G401 (cell line): ENCODE data around the gene NEUROD2. TPM values are rescaled to one million over a fixed set of nuclear protein-coding genes. Genes with fewer than 3 reads are reported as not detected.
A peak's percentile ranks its signal among the peaks of the same experiment; 100 is the strongest.

Source experiments
- DNase-seq: peaks from one replicate; pipeline ENCODE4 v3.0.0-alpha.2; 2015; ENCODE audit warnings: low spot score
- in situ Hi-C: cut with HindIII; loops from 2 replicates; pipeline ENCODE4 v1.10.0; 2016; ENCODE audit warnings: low sequenced_read_pairs, mixed read lengths
- total RNA-seq: library from RNA; depleted of rRNA; stranded (reverse); fragments of >200 nt; shearing (Covaris generic); gene quantifications from 2 replicates; pipeline ENCODE4 v1.2.3, GENCODE V29; 2014; rRNA removed

Gene NEUROD2
- total RNA-seq, 1 experiment from 2014 or later, result not detected

- no peak for DNase-seq
Observed at GRCh38 chr17:39564211-39564848, 43.4 kb downstream of the NEUROD2 start.

GRCh38 chr17:39563476-39563875 is 44.2 kb downstream of the NEUROD2 start:
- in situ Hi-C loops, result no loop called here
- DNase-seq, result peak; percentile 36

More at GRCh38 chr17:39564211-39564848, 43.4 kb downstream of the NEUROD2 start:
- in situ Hi-C loops, result no loop called here

- in situ Hi-C loops, result no loop called here
- DNase-seq, result no peak
Observed at GRCh38 chr17:39562976-39563375, 44.7 kb downstream of the NEUROD2 start.

- DNase-seq, result no peak
- in situ Hi-C loops, result no loop called here
Observed at GRCh38 chr17:39562395-39562794, 45.3 kb downstream of the NEUROD2 start.

GRCh38 chr17:39556423-39556822 is 51.3 kb downstream of the NEUROD2 start:
- in situ Hi-C loops, result no loop called here

GRCh38 chr17:39555368-39555767 is 52.4 kb downstream of the NEUROD2 start:
- in situ Hi-C loops, result no loop called here
- no peak for DNase-seq

More at GRCh38 chr17:39556423-39556822, 51.3 kb downstream of the NEUROD2 start:
- DNase-seq, result no peak

Other genes starting within 250 kb of the NEUROD2 start
- gene FBXL20, start 206.3 kb downstream of the NEUROD2 start, total RNA-seq, result 4.3 and 11.0 TPM in 2 replicates
- gene MED1, start 156.7 kb downstream of the NEUROD2 start, total RNA-seq, result 22.0 and 22.5 TPM in 2 replicates
- 19.1 and 28.5 TPM in 2 replicates for gene CDK12, start 146.4 kb downstream of the NEUROD2 start, total RNA-seq
- gene PPP1R1B, start 19.0 kb upstream of the NEUROD2 start, total RNA-seq, result 3.4 and 8.6 TPM in 2 replicates
- gene STARD3, start 29.2 kb upstream of the NEUROD2 start, total RNA-seq, result 30.8 and 45.5 TPM in 2 replicates
- gene TCAP, start 57.4 kb upstream of the NEUROD2 start, total RNA-seq, result 0.43 and 0.44 TPM in 2 replicates
- not detected in 2 replicates for gene PNMT, start 60.5 kb upstream of the NEUROD2 start, total RNA-seq
- gene PGAP3, start 80.1 kb upstream of the NEUROD2 start, total RNA-seq, result 10.3 and 13.5 TPM in 2 replicates
- 41.1 and 44.7 TPM in 2 replicates for gene ERBB2, start 92.1 kb upstream of the NEUROD2 start, total RNA-seq
- 28.0 and 61.8 TPM in 2 replicates for gene MIEN1, start 122.6 kb upstream of the NEUROD2 start, total RNA-seq
- gene GRB7, start 130.0 kb upstream of the NEUROD2 start, total RNA-seq, result 1.7 and 2.0 TPM in 2 replicates